ENCODE measurements around the gene ADAP1.

The ADAP1 gene

DNA sequence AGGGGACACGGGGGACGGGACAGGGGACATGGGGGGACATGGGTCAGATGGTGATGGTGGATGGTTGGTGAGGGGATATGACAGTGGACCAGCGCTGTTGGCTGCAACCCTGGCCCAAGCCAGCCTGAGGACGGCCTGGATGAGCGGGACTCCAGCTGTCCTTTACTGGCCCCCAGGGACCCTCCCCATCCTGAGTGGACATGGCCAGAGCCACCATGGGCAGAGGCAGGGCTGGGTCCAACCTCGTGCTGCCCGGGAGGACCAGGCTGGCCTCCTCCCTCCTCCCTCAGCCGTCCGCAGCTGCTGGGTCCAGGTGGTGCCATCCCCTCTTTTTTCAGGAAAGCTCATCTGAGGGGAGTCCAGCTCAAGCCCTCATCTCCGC lies 47.7 kb downstream of the ADAP1 start:
- peaks cover 43% of the 10 kb centered on the region for H3K27me3 Mint-ChIP-seq
- H3K4me3 Mint-ChIP-seq, result no peak overlapping the region
- no peak overlapping the region for H3K27ac Mint-ChIP-seq
- CTCF ChIA-PET, result interaction anchor here (0.6 to 1.0 kb wide), 3 partner anchors 56 to 159 kb away, joined by 3 read pairs; no protein-coding TSS in a partner anchor
- DNase-seq, result no peak
- H3K9me3 Mint-ChIP-seq, result no peaks in the 10 kb centered on the region
- H3K4me1 Mint-ChIP-seq, result peaks cover 11% of the 10 kb centered on the region
- no peaks in the 10 kb centered on the region for H3K36me3 Mint-ChIP-seq

GRCh38 chr7:904847-905246 lies 49.6 kb downstream of the ADAP1 start:
- H3K27ac Mint-ChIP-seq, result no peak overlapping the region
- no peak overlapping the region for H3K4me3 Mint-ChIP-seq
- no peak for DNase-seq
- H3K36me3 Mint-ChIP-seq, result no peaks in the 10 kb centered on the region
- H3K4me1 Mint-ChIP-seq, result peaks cover 3% of the 10 kb centered on the region
- peaks cover 31% of the 10 kb centered on the region for H3K27me3 Mint-ChIP-seq
- H3K9me3 Mint-ChIP-seq, result no peaks in the 10 kb centered on the region
- CTCF ChIA-PET, result no interaction called here

GRCh38 chr7:903921-904755 lies 50.3 kb downstream of the ADAP1 start:
- no peak for DNase-seq
- H3K27ac Mint-ChIP-seq, result no peak overlapping the region
- H3K4me3 Mint-ChIP-seq, result no peak overlapping the region
- no peaks in the 10 kb centered on the region for H3K9me3 Mint-ChIP-seq
- H3K4me1 Mint-ChIP-seq, result no peaks in the 10 kb centered on the region
- CTCF ChIA-PET, result no interaction called here
- H3K36me3 Mint-ChIP-seq, result no peaks in the 10 kb centered on the region
- H3K27me3 Mint-ChIP-seq, result peaks cover 26% of the 10 kb centered on the region

GRCh38 chr7:902996-903395 lies 51.5 kb downstream of the ADAP1 start:
- Mint-ChIP-seq H3K27ac (no peak overlapping the region), H3K36me3 (no peaks in the 10 kb centered on the region), H3K27me3 (peaks cover 18% of the 10 kb centered on the region), H3K4me3 (no peak overlapping the region), H3K9me3 (no peaks in the 10 kb centered on the region), H3K4me1 (no peaks in the 10 kb centered on the region)
- DNase-seq, result no peak
- CTCF ChIA-PET, result no interaction called here

GRCh38 chr7:901388-902154 lies 52.9 kb downstream of the ADAP1 start:
- DNase-seq, result peak; percentile 71
- Mint-ChIP-seq H3K27ac (no peak overlapping the region), H3K36me3 (peaks cover 3% of the 10 kb centered on the region), H3K9me3 (no peaks in the 10 kb centered on the region), H3K4me1 (no peaks in the 10 kb centered on the region), H3K27me3 (peaks cover 13% of the 10 kb centered on the region), H3K4me3 (no peak overlapping the region)
- CTCF ChIA-PET, result interaction anchor here (1.0 to 1.1 kb wide), 2 partner anchors 268 to 275 kb away, joined by 3 read pairs; no protein-coding TSS in a partner anchor

DNA sequence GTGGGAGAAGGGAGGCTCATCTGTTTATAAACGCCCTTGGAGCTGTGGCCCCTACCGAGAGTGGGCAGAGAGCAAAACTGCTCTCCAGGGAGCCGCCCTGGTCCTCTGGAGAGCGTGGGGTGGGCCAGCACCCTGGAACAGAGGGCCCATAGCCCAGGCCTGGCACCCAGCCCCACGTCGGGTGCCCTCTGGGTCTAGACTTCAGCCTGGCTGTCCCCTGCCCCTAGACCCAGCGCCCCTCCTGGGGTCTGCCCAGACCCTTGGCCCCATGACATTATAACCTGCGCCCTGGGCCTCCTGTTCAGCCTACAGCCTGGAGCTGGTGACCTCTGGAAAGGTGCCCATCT lies 53.5 kb downstream of the ADAP1 start:
- CTCF ChIA-PET, result interaction anchor here (1.0 to 1.1 kb wide), 2 partner anchors 269 to 276 kb away, joined by 3 read pairs; no protein-coding TSS in a partner anchor
- DNase-seq, result no peak
- no peaks in the 10 kb centered on the region for H3K4me1 Mint-ChIP-seq
- peaks cover 8% of the 10 kb centered on the region for H3K36me3 Mint-ChIP-seq
- H3K27ac Mint-ChIP-seq, result no peak overlapping the region
- H3K27me3 Mint-ChIP-seq, result peaks cover 11% of the 10 kb centered on the region
- H3K4me3 Mint-ChIP-seq, result no peak overlapping the region
- H3K9me3 Mint-ChIP-seq, result no peaks in the 10 kb centered on the region

DNA sequence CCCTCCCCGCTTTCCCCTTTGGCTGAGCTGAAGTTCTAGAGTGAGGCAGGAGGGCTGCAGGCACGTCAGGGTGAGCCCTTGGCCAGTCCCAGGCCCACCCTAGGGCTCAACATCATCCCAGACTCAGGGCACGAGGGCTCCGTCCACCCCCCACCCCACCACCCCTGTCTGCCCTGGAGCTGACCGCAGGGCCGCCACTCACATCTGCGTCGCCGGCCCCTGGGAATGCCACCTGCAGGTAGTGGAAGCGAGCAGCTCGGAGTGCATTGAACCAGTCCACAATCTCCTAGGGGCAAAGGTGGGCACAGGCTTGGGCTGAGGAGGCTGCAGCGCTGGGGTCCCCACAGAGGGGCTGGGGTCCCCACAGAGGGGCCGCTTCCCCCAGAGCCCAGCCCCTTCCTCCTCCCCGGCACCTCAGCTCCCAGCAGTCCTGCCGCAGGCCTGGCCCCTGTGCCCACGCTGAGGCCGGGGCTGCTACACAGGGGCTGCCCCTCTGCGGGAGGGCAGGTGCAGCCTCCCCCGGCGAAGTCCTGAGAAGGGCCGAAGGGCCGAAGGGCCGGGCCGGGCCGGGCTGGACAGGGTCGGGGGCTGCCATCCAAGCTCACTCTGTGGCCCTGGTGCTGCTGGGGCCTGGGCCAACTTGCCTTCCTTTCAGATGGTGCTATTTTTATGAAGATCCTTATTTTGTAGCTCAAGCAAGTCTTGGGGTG lies 54.0 kb downstream of the ADAP1 start:
- no peaks in the 10 kb centered on the region for H3K4me1 Mint-ChIP-seq
- H3K9me3 Mint-ChIP-seq, result no peaks in the 10 kb centered on the region
- CTCF ChIA-PET, result interaction anchor here (1.0 kb wide), 1 partner anchor 269 kb away, joined by 3 read pairs; no protein-coding TSS in a partner anchor
- H3K4me3 Mint-ChIP-seq, result no peak overlapping the region
- no peak for DNase-seq
- H3K27ac Mint-ChIP-seq, result no peak overlapping the region
- peaks cover 6% of the 10 kb centered on the region for H3K27me3 Mint-ChIP-seq
- peaks cover 9% of the 10 kb centered on the region for H3K36me3 Mint-ChIP-seq

DNA sequence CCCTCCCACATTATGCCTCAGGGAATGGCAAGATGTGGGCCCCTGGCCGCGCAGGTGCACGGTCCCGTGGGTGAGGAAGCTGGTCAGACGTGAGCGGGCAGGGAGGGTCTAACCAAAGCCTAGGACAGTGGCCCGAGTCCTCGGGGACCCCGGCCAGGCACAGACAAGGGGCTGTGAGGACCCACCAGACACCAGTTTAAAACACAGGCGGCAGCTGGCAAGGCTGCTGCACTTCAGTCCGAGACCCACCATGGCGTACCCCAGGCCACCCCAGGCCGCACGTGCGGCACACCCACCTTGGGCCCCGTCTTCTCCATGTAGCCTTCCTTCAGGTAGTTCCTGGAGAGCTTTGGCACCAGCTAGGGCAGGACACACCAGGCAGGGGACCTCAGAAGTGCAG lies 54.7 kb downstream of the ADAP1 start:
- no peaks in the 10 kb centered on the region for H3K9me3 Mint-ChIP-seq
- CTCF ChIA-PET, result no interaction called here
- H3K27me3 Mint-ChIP-seq, result no peaks in the 10 kb centered on the region

DNA sequence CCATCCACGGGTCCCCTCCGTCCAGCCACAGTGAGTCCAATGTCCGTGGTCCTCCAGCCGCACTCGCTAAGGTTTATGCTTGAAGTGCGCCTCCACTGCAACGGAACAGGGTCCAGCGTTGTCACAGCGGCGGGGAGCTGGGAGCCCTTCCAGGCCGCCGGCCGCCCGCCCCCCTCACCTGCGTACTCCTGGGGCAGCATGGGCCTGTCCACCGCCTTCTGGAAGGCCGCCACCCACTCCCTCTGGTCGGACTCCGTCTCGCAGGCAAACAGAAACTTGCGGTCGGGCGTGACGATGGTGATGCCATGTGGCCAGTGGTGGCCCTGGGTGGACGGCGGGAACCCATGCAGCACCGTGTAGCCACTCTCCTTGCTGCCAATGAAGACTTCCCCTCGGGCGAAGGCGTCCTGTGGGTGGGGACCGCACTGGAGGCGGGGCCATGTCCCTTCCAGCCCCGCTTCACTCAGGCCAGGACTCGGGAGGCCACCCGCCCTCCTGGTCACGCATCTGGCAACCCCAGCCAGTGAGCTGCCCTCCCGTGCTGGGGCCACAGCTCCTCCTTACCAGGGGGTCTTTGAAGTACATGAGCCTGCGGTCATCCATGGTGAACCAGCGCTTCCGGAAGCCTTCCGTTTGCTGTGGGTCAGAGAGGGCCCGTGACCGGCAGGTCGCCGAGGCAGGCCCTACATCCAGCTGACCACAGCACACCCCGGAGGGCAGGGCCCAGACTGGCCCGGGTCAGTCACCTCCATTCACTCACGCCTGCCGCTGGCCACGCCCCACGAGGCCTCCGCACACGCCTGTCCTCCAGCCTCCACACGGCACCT lies 55.4 kb downstream of the ADAP1 start:
- CTCF ChIA-PET, result no interaction called here

More for the DNA sequence above, 54.7 kb downstream of the ADAP1 start:
- no peak for DNase-seq
- Mint-ChIP-seq H3K4me3 (no peak overlapping the region), H3K27ac (no peak overlapping the region), H3K36me3 (peaks cover 13% of the 10 kb centered on the region), H3K4me1 (no peaks in the 10 kb centered on the region)

DNA sequence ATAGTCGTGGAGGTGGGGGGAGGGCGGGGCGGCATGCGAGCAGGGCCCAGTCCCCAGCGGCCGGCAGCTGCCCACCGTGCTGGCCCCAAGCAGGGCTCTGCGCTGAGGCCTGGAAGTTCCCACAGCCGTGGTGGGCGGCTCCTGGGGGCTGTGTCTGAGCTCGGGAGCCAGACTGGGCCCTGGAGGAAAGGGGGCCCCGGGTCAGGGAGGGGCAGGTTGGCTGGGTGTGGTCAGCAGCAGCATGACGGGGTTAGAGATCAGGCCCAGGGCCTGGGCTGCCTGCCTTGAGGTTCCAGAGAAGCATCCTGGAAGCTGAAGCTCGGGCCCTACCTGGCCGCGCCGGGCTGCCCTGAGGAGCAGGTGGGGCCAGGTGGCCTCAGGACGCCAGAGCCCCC lies 56.0 kb downstream of the ADAP1 start:
- H3K36me3 Mint-ChIP-seq, result peaks cover 23% of the 10 kb centered on the region
- no peaks in the 10 kb centered on the region for H3K9me3 Mint-ChIP-seq
- no peaks in the 10 kb centered on the region for H3K27me3 Mint-ChIP-seq
- H3K4me3 Mint-ChIP-seq, result no peak overlapping the region
- no peak for DNase-seq
- no peaks in the 10 kb centered on the region for H3K4me1 Mint-ChIP-seq
- no peak overlapping the region for H3K27ac Mint-ChIP-seq
- CTCF ChIA-PET, result no interaction called here

More for the DNA sequence above, 55.4 kb downstream of the ADAP1 start:
- DNase-seq, result no peak
- Mint-ChIP-seq H3K9me3 (no peaks in the 10 kb centered on the region), H3K4me3 (no peak overlapping the region), H3K4me1 (no peaks in the 10 kb centered on the region), H3K27me3 (no peaks in the 10 kb centered on the region), H3K27ac (no peak overlapping the region), H3K36me3 (peaks cover 19% of the 10 kb centered on the region)

DNA sequence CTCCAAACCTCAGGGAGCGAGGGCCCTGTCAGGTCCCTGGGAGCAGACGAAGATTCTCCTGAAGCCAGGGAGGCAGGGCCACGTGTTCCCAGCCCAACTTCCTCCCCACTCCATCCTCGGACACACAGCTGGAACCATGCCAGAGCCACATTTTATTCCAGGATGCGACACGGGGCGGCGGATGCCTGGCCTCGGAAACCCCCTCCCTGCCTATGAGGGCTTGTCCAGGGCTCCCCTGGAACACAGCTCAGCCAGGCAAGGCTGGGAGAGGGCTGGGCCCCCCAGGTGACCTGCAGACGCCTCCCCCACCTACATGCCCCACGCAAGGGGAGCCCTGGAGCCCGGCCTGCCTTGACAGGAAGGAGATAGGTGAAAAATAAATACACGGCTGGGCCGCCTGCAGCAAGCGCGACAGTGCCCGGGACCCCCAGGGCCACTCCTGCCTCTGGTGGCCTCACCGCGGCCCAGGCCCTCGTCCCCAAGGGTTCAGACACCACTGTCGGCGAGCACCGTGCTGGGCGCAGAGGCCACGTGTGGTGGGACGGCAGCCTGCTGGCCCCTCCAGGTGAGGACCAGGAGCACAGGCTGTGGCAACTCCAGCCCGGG lies 56.6 kb downstream of the ADAP1 start:
- no peak for DNase-seq
- Mint-ChIP-seq H3K36me3 (peaks cover 28% of the 10 kb centered on the region), H3K9me3 (no peaks in the 10 kb centered on the region), H3K4me1 (no peaks in the 10 kb centered on the region), H3K27ac (no peak overlapping the region), H3K27me3 (no peaks in the 10 kb centered on the region), H3K4me3 (no peak overlapping the region)
- CTCF ChIA-PET, result no interaction called here

- no peak overlapping the region for H3K4me3 Mint-ChIP-seq
- H3K27ac Mint-ChIP-seq, result no peak overlapping the region
- peaks cover 5% of the 10 kb centered on the region for H3K9me3 Mint-ChIP-seq
- DNase-seq, result no peak
- peaks cover 36% of the 10 kb centered on the region for H3K36me3 Mint-ChIP-seq
- CTCF ChIA-PET, result no interaction called here
- no peaks in the 10 kb centered on the region for H3K4me1 Mint-ChIP-seq
- no peaks in the 10 kb centered on the region for H3K27me3 Mint-ChIP-seq
Observed at GRCh38 chr7:897086-897485, 57.4 kb downstream of the ADAP1 start.

- Mint-ChIP-seq H3K36me3 (peaks cover 37% of the 10 kb centered on the region), H3K27me3 (no peaks in the 10 kb centered on the region), H3K4me1 (no peaks in the 10 kb centered on the region), H3K27ac (no peak overlapping the region), H3K4me3 (no peak overlapping the region), H3K9me3 (peaks cover 5% of the 10 kb centered on the region)
- no peak for DNase-seq
- CTCF ChIA-PET, result no interaction called here
Observed at GRCh38 chr7:896346-897075, 58.0 kb downstream of the ADAP1 start.

Data from activated naive CD4-positive, alpha-beta T cell treated with anti-CD3 and anti-CD28 coated beads, Interleukin-2, amount 10 ng/mL, durations not matched to agents 7 days and 5 days (primary cell).